Right forelimb (tissue), 1 donor: ENCODE results near the gene FPGS.
"Not testable (repeated sequence)": the region's sequence is repeated elsewhere in the genome, so short reads cannot be mapped to it uniquely, and the experiment has no call there.

ENCODE experiments used
- DNase-seq: peaks from one replicate; pipeline ENCODE4 v3.0.0-alpha.2; 2018

Gene FPGS, protein sequence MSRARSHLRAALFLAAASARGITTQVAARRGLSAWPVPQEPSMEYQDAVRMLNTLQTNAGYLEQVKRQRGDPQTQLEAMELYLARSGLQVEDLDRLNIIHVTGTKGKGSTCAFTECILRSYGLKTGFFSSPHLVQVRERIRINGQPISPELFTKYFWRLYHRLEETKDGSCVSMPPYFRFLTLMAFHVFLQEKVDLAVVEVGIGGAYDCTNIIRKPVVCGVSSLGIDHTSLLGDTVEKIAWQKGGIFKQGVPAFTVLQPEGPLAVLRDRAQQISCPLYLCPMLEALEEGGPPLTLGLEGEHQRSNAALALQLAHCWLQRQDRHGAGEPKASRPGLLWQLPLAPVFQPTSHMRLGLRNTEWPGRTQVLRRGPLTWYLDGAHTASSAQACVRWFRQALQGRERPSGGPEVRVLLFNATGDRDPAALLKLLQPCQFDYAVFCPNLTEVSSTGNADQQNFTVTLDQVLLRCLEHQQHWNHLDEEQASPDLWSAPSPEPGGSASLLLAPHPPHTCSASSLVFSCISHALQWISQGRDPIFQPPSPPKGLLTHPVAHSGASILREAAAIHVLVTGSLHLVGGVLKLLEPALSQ

DNA sequence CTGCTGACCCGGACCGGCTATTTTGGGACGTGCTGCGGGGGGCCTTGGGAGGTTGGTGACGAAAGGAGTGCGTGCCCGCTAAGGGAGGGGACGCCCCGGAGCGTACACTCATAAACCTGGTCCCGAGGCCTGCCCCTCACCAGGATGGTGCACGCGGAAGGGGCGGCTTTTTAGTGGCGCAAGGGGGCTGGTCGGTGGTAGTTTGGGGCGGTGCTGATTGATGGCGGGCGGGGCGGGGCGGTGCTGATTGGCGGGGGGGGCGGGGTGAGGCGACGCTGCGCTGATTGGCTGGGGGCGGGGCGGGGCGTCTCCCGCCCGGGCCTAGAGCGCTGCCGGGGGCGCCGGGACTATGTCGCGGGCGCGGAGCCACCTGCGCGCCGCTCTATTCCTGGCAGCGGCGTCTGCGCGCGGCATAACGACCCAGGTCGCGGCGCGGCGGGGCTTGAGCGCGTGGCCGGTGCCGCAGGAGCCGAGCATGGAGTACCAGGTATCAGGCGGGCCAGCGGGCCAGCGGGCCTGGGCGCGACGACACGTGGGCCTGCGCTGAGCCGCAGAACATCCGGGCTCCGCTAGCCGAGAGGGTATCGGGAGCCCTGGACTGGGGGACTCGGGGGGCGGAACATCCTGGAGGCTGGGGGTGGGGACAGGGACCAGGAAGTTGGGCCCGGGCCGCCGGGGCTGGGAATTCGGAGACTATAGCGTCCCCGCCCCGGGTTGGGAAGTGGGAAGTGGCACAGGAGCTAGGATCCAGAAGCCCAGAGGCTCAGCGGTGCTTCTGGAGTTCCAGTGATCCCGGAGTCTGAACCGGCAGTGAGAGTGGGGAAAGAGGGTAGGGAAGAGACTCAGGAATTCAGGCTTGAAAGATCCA is at the start of gene FPGS:
FPGS (plus strand) TSS at position 307 of the 868 bp plus-strand sequence; CDS start at position 350, 43 bp downstream.
- peak; percentile 92 for DNase-seq

- DNase-seq: no peak
Observed at GRCh38 chr9:127753148-127753547, 49.5 kb upstream of the FPGS start.

DNA sequence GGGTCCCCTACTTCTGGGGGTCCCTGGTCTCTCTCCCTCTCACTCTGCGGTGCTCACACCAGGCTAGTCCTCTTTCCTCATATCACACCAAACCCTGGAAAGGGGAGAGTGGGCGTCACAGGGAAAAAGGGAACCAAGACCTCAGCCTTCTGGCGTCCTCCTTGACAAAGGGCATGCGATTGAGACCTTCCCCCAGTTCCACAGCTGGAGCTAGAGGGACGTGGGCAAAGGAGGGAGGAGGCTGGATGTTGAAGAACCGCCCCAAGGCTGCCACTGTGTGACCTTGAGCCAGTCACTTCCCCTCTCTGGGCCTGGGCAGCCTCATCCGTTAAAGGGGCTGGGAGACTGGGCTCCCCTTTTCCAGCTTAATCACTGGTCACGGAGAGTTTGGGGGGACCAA is 49.1 kb upstream of the FPGS start:
- peak; percentile 37 for DNase-seq

GRCh38 chr9:127754099-127755060 is 48.3 kb upstream of the FPGS start:
- DNase-seq: peak; percentile 51

- DNase-seq: peak; percentile 50
Observed at GRCh38 chr9:127755061-127756060, 47.3 kb upstream of the FPGS start.

- no peak for DNase-seq
Observed at GRCh38 chr9:127756233-127756632, 46.4 kb upstream of the FPGS start.

- not testable (repeated sequence) for DNase-seq
Observed at GRCh38 chr9:127756776-127757175, 45.9 kb upstream of the FPGS start.

DNA sequence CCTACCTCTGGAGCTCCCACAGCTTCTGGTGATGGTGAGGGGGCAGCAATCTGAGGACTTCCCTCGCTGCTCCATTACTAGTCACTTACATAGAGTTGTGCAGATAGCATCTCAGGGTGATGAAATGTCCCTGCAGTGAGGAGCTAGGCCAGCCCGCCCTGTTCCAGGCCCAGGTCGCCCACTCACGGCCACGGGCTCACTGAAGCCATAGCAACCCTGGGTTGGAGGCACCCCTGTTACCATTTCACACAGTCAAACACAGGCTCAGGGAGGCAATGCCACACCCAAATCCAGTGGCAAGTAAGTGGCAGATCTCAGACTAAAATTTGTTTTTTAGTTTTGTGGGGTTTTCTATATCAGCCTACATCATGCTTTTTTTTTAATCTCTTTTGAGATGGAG is 43.8 kb upstream of the FPGS start:
- no peak for DNase-seq

DNA sequence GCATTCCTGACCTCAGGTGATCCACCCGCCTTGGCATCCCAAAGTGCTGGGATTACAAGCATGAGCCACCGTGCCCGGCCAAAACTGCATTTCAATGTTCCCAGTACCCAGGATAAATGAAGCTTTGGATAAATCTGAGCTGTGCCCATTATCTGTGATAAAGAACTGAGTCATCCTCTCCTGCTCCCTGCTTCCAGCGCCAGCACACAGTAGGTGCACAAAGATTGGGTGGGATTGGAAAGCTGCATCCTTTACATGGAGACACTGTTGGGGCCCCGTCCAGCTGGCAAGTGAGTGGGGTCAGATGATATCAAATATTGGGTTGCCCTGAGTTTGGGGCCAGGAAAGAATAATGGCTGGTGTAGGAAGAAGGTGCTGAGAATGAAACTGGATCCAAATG is 41.6 kb upstream of the FPGS start:
- no peak for DNase-seq

DNA sequence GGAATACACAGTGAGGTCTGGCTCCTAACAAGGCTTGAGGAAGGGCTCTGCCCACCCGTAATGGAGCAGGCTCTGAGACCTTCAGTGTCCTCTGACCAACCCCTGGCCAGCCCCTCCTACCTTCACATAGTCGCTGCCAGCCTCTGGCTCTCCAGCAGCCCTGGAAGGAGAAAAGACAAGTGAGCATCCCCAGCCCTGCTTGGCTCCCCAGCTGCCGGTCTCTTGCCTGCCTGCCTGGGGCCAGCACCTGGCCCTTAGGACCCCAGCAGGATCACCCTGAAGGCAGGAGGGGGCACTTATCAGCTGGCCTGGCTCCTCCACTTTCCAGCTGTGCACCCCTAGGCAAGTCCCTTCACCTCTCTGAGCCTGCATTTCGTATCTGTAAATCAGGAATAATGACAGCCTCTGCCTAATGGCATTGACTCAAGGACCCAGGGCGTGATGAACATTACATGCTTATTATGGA is 41.2 kb upstream of the FPGS start:
- DNase-seq: no peak

DNA sequence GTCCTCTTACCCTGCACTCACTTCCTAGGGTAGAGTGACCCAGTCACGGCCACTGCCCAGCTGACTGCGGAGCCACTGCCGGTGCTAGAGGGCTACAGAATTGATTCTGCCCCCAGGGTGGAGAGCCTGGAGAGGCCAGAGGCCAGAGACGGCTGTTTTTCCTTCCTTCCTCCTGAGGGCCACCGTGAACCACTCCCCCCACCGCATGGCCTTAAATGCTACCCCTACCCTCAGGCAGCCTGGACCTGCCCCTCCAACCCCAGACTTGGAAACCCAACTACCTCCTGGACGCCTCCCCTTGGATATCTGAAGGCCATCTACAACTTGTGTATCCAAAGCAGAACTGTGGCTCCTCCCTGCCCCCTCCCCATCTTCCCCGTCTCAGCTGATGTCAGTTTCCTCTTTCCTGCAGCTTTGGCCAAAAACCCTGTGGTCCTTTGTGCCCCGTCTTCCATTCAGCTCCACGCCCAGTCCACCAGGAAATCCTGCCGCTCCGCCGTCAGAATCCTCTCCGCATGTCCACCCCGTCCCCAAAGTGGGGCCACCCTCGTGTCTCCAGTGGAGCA is 40.5 kb upstream of the FPGS start:
- DNase-seq: no peak

GRCh38 chr9:127763918-127764384 is 38.7 kb upstream of the FPGS start:
- no peak for DNase-seq

- DNase-seq: no peak
Observed at GRCh38 chr9:127765418-127765817, 37.3 kb upstream of the FPGS start.

GRCh38 chr9:127767410-127767809 is 35.3 kb upstream of the FPGS start:
- no peak for DNase-seq

- DNase-seq: no peak
Observed at GRCh38 chr9:127767909-127768331, 34.8 kb upstream of the FPGS start.

GRCh38 chr9:127768698-127769097 is 34.0 kb upstream of the FPGS start:
- no peak for DNase-seq

DNA sequence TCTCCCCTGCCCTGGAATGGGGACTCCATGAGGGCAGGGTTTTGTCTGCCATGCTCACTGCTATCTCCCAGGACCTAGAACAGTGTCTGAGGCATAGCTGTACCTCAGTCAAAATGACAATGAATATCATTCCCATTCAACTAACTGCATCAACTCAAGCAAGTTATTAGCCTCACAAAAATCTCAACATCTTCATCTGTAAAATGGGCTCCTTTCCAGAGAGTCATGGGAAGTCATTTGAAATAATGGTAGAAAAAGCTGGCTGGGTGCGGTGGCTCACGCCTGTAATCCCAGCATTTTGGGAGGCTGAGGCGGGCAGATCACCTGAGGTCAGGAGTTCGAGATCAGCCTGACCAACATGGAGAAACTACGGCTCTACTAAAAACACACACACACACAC is 33.6 kb upstream of the FPGS start:
- no peak for DNase-seq

DNA sequence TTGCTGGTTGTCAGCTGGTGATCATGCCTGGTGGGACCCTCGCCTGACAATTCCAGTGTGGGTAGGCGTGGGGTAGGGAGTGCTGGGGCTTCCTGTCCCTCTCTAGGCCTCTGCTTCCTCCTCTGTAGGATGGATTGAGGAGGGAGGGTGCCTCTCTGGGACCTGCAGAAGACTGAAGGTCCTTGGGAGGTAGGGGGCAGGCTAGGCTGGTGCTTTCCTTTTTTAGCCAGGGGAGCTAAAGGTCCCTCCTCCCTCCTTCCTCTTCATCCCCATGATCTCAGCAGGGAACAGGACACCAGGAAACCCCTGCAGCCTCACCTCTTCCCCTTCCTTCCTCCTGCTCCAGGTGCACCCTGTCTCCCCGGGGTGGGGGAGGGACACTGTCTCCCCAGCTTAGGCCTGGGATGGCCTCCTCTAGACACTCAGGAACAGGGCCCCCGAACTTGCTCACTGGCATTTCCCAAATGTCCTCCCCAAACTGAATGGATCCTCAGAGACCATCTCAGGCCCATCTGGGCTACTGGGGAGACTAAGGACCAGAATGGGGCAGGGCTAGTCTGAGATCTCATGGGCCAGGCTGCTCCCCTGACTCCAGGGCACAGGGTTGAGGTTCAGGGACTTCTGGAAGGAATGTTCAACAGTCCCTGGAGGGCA is 32.6 kb upstream of the FPGS start:
- no peak for DNase-seq

DNA sequence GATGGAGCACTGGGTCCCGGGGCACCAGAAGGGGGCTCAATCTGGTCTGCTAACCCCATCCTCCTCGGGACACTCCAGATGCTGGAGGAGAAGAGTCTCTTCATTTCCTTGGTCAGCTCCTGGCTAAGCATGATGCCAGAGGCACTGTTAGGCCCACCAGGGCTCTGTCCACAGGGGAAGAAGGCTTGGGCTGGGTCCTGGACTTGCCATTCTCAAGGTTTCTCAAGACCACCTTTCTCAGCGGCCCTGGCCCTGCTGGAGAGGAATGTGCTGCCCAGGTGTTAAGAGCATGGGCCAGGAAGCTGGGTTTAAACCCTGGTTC is 32.1 kb upstream of the FPGS start:
- no peak for DNase-seq
